ENCODE measurements around the gene PHF12.

Gene PHF12

DNA sequence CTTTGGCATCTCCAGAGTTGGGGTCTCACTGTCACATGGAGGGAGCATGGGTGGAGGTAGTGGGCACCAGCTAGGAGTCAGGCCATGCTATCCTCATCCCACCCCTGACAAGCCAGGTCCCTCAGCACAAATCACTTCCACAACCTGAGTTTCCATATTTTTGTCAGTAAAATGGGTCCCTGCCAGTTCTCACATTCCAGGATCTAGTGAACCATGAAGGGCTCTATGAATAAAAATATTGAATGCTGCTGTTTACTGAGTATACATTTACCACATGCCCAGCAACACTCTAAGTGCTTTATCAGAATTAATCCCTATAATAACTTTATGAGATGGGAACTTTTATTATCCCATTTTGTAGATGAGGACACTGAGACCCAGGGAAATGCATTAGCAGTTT is 37.7 kb upstream of the PHF12 start:
- Histone ChIP-seq H3K4me1 (ENCODE audit: control insufficient read depth in 2 of 2, insufficient read depth in 2 of 2, low read length in 2 of 2) (no peaks in the 10 kb centered on the region), H3K9ac (ENCODE audit: low read depth in 1 of 2, low read length in 2 of 2) (no peak overlapping the region)

GRCh38 chr17:28988475-28988874 is 37.2 kb upstream of the PHF12 start:
- Histone ChIP-seq H3K27me3 (ENCODE audit: control insufficient read depth in 2 of 2, insufficient read depth in 2 of 2, low read length in 2 of 2) (peaks cover 3 to 4% of the 10 kb centered on the region in 2 donors), H3K36me3 (ENCODE audit: control insufficient read depth in 2 of 2, insufficient read depth in 2 of 2, low read length in 2 of 2) (no peaks in the 10 kb centered on the region), H3K9me3 (ENCODE audit: control insufficient read depth in 2 of 2, low read length in 2 of 2) (no peaks in the 10 kb centered on the region), H3K9ac (ENCODE audit: low read depth in 1 of 2, low read length in 2 of 2) (no peak overlapping the region), H3K4me1 (ENCODE audit: control insufficient read depth in 2 of 2, insufficient read depth in 2 of 2, low read length in 2 of 2) (no peaks in the 10 kb centered on the region), H3K4me3 (ENCODE audit: low read length in 2 of 2) (no peak overlapping the region), H3K27ac (ENCODE audit: low read depth in 2 of 2, low read length in 2 of 2) (no peak overlapping the region)

More for the DNA sequence above, 37.7 kb upstream of the PHF12 start:
- no peak overlapping the region for H3K4me3 ChIP-seq (ENCODE audit: low read length in 2 of 2)
- no peaks in the 10 kb centered on the region for H3K9me3 ChIP-seq (ENCODE audit: control insufficient read depth in 2 of 2, low read length in 2 of 2)
- H3K27me3 ChIP-seq (ENCODE audit: control insufficient read depth in 2 of 2, insufficient read depth in 2 of 2, low read length in 2 of 2), result peaks cover 3 to 4% of the 10 kb centered on the region in 2 donors
- no peak overlapping the region for H3K27ac ChIP-seq (ENCODE audit: low read depth in 2 of 2, low read length in 2 of 2)
- no peaks in the 10 kb centered on the region for H3K36me3 ChIP-seq (ENCODE audit: control insufficient read depth in 2 of 2, insufficient read depth in 2 of 2, low read length in 2 of 2)

DNA sequence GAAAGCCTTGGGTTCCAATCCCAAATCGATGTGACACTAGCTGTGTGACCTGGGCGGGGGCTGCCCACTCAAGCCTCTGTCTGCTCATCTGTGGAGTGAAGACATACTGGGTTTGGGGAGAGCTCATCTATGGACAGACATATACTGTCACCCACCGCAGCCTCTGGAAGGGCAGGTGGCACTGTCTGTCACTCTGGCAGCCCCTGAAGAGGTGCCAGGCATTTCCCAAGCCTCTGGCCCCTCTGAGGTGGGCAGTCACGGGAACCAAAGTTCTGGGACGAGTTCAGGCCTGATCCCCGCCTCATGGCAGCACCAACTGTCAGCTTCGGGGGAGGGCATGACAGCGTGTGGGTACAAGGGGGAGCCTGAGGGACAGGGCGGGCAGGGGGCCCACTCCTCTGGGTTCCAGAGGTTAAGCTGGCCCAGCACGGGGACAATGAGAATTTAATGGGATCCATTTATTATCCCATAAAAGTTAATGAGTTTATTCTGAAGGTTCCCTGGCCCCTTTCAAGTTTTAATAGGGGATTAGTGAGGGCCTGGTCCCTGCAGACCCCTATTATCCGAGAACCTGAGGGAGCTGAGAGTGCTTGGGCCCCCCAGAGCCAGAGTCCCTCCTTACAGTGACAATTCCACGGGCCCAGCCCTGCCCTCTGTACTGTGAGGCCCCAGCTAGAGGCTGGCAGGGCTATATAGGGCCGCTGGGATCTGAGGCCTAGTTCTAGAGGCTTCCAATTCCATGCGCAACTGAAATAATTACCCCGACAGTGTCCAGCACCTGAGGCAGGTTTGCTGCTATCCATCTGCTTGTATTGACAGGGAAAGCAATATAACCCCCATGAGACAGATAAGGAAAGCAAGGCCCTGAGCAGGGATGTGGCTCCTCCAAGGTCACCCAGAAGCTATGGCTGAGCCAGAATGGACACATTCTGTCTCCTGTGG is 35.7 kb upstream of the PHF12 start:
- Histone ChIP-seq H3K27ac (ENCODE audit: low read depth in 2 of 2, low read length in 2 of 2) (no peak overlapping the region), H3K4me3 (ENCODE audit: low read length in 2 of 2) (no peak overlapping the region), H3K9ac (ENCODE audit: low read depth in 1 of 2, low read length in 2 of 2) (no peak overlapping the region), H3K9me3 (ENCODE audit: control insufficient read depth in 2 of 2, low read length in 2 of 2) (no peaks in the 10 kb centered on the region), H3K36me3 (ENCODE audit: control insufficient read depth in 2 of 2, insufficient read depth in 2 of 2, low read length in 2 of 2) (no peaks in the 10 kb centered on the region), H3K27me3 (ENCODE audit: control insufficient read depth in 2 of 2, insufficient read depth in 2 of 2, low read length in 2 of 2) (peaks cover 3 to 4% of the 10 kb centered on the region in 2 donors), H3K4me1 (ENCODE audit: control insufficient read depth in 2 of 2, insufficient read depth in 2 of 2, low read length in 2 of 2) (peaks cover 3 to 4% of the 10 kb centered on the region in 2 donors)

- H3K9ac ChIP-seq (ENCODE audit: low read depth in 1 of 2, low read length in 2 of 2), result no peak overlapping the region
- no peaks in the 10 kb centered on the region for H3K36me3 ChIP-seq (ENCODE audit: control insufficient read depth in 2 of 2, insufficient read depth in 2 of 2, low read length in 2 of 2)
- peaks cover 3 to 7% of the 10 kb centered on the region in 2 donors for H3K4me1 ChIP-seq (ENCODE audit: control insufficient read depth in 2 of 2, insufficient read depth in 2 of 2, low read length in 2 of 2)
- no peak overlapping the region for H3K4me3 ChIP-seq (ENCODE audit: low read length in 2 of 2)
- no peak overlapping the region for H3K27ac ChIP-seq (ENCODE audit: low read depth in 2 of 2, low read length in 2 of 2)
- peaks cover 3 to 4% of the 10 kb centered on the region in 2 donors for H3K27me3 ChIP-seq (ENCODE audit: control insufficient read depth in 2 of 2, insufficient read depth in 2 of 2, low read length in 2 of 2)
- H3K9me3 ChIP-seq (ENCODE audit: control insufficient read depth in 2 of 2, low read length in 2 of 2), result no peaks in the 10 kb centered on the region
These were observed 34.8 kb upstream of the PHF12 start for GRCh38 chr17:28985950-28986713.

DNA sequence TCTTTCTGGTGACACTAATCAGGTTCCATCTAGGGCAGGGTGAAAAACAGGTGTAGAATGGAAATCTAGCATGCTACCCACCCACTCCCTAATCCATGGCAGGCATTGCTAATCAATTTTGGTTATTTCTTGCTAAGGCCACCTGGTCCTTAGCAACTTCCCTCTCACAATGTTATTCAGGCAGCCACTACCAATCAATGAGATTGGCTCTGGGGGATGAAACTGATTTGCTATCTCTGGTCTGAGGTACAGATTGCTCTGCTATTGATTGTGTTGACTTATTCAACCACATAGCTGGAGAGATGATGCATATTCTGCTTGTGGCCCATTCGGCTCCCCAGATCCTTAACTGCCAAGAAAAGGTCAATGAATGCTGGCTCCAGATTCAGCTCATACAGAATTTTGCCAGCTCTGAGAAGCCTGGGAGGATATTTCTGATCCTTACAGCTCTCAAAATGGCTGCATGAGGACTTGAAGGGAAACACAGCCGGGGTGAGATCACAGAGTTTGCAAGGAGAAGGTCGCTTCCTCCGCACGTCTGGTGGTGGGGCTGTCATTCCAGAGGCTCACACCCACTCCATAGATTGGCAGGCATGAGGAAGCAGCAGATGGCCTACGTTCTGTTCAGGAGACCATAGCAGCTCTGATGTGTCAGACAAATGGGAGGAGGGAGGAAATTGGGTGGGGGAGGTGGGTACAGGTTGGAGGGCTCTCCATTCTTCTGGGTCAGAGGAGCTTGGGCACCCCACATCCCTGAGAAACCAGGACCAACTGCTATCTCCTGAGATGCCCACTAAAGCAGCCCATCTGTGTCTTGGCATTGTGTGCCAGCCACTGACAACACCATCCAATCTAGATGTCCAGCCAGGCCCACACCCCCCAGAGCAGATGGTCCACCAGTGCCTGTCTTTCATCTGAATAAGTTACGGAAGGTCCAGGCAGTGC is 32.2 kb upstream of the PHF12 start:
- H3K36me3 ChIP-seq (ENCODE audit: control insufficient read depth in 2 of 2, insufficient read depth in 2 of 2, low read length in 2 of 2), result no peaks in the 10 kb centered on the region
- no peak overlapping the region for H3K4me3 ChIP-seq (ENCODE audit: low read length in 2 of 2)
- no peaks in the 10 kb centered on the region for H3K9me3 ChIP-seq (ENCODE audit: control insufficient read depth in 2 of 2, low read length in 2 of 2)
- peak overlapping the region in 1 of 2 donors; percentile 62 for H3K27ac ChIP-seq (ENCODE audit: low read depth in 2 of 2, low read length in 2 of 2)
- no peak overlapping the region for H3K9ac ChIP-seq (ENCODE audit: low read depth in 1 of 2, low read length in 2 of 2)
- peaks cover 3 to 7% of the 10 kb centered on the region in 2 donors for H3K4me1 ChIP-seq (ENCODE audit: control insufficient read depth in 2 of 2, insufficient read depth in 2 of 2, low read length in 2 of 2)
- peaks cover 3 to 4% of the 10 kb centered on the region in 2 donors for H3K27me3 ChIP-seq (ENCODE audit: control insufficient read depth in 2 of 2, insufficient read depth in 2 of 2, low read length in 2 of 2)

DNA sequence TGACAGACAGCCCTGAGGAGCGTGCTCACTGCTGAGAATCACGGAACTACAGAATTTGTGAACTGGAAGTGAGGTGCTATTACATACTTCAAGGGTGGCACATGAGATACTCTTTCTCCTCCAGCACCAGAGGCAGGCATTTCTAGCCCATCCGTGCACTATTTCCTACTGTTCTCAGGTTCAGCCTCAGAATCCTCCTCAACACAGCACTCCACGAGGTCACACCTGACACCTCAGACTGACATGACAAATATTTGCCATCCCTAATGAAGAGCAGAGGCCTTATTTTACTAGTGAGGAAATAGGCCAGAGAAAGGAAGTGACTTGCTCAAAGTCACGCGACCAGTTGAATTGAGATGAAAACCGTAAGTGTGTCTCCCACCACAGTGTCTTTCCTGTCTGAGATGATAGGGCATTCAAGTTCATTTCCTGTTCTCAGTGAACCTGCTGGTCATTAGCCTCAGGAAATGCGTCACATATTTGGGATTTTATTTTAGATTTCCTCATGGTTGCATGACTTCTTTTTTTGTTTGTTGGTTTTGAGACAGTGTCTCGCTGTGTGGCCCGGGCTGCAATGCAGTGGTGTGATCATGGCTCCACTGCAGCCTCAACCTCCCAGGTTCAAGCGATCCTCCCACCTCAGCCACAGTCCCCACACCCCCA is 30.9 kb upstream of the PHF12 start:
- Histone ChIP-seq H3K4me1 (ENCODE audit: control insufficient read depth in 2 of 2, insufficient read depth in 2 of 2, low read length in 2 of 2) (peaks cover 3 to 7% of the 10 kb centered on the region in 2 donors), H3K27me3 (ENCODE audit: control insufficient read depth in 2 of 2, insufficient read depth in 2 of 2, low read length in 2 of 2) (peaks cover 4 to 7% of the 10 kb centered on the region in 2 donors), H3K4me3 (ENCODE audit: low read length in 2 of 2) (no peak overlapping the region), H3K36me3 (ENCODE audit: control insufficient read depth in 2 of 2, insufficient read depth in 2 of 2, low read length in 2 of 2) (no peaks in the 10 kb centered on the region), H3K9ac (ENCODE audit: low read depth in 1 of 2, low read length in 2 of 2) (no peak overlapping the region), H3K9me3 (ENCODE audit: control insufficient read depth in 2 of 2, low read length in 2 of 2) (no peaks in the 10 kb centered on the region), H3K27ac (ENCODE audit: low read depth in 2 of 2, low read length in 2 of 2) (peak overlapping the region; percentile 62 to 72)

DNA sequence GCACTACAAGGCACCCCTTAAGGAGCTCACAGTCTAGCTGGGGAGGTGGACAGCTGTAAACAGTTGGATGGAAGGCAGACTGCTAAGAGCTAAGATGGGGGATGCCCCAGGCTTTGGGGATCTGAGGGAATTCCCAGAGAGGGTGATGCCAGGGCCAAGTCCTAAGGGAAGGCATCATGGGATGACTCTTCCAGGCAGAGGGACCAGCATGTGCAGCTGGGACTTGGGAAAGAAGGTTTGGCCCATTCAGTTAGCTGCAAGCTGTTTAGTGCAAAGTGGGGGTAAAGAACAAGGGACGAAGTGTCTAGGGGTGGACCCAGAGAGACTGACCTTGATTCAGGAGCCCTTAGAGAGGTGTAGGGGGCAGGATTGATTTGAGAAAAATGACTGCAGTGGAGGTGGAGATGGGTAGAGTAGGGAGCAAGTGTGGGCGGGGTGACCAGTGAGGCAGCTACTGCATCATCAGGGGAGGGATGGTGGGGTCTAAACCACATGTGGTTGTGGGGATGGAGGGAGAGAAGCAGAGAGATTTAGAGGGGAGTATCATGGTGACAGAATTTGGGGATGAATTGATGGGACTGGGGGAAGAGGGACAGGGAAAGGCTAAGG is 27.1 kb upstream of the PHF12 start:
- Histone ChIP-seq H3K27me3 (ENCODE audit: control insufficient read depth in 2 of 2, insufficient read depth in 2 of 2, low read length in 2 of 2) (peaks cover 0 to 3% of the 10 kb centered on the region in 2 donors), H3K27ac (ENCODE audit: low read depth in 2 of 2, low read length in 2 of 2) (no peak overlapping the region), H3K9ac (ENCODE audit: low read depth in 1 of 2, low read length in 2 of 2) (no peak overlapping the region), H3K36me3 (ENCODE audit: control insufficient read depth in 2 of 2, insufficient read depth in 2 of 2, low read length in 2 of 2) (no peaks in the 10 kb centered on the region), H3K9me3 (ENCODE audit: control insufficient read depth in 2 of 2, low read length in 2 of 2) (no peaks in the 10 kb centered on the region), H3K4me1 (ENCODE audit: control insufficient read depth in 2 of 2, insufficient read depth in 2 of 2, low read length in 2 of 2) (peaks cover 3 to 7% of the 10 kb centered on the region in 2 donors), H3K4me3 (ENCODE audit: low read length in 2 of 2) (no peak overlapping the region)

DNA sequence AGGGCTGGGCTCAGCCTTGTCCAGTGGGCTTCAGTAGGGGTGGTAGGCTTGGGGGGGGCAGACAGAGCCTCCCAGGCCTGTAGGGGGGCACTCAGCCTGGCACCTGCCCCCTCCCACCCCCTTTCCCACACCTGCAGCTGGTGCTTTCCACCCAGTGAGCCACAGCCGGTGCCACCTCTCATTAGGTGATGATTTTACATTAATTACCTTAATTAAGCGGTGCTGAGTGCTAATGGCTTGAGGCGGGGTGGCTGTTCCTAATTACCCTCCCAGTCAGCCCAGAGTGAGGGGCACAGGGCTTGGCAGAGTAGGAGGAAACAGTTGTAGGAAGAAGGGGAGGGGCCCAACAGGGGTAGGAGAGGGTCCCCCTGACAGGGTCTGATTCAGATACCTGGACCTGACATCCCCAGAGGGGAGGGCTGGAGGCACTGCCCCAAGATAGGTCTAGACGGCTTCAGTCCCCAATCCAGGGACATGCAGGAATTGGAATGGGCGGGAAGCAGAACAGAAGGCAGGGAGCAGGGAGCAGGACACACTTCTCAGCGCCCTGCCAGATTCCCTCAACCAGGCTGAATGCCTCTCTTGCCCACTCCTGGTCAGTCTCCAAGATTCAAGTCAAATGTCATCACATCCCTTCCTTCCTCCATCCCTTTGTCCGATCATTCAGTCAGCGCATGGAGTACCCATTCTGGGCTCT is 26.5 kb upstream of the PHF12 start:
- Histone ChIP-seq H3K36me3 (ENCODE audit: control insufficient read depth in 2 of 2, insufficient read depth in 2 of 2, low read length in 2 of 2) (no peaks in the 10 kb centered on the region), H3K4me3 (ENCODE audit: low read length in 2 of 2) (no peak overlapping the region), H3K27ac (ENCODE audit: low read depth in 2 of 2, low read length in 2 of 2) (no peak overlapping the region), H3K4me1 (ENCODE audit: control insufficient read depth in 2 of 2, insufficient read depth in 2 of 2, low read length in 2 of 2) (peaks cover 2 to 7% of the 10 kb centered on the region in 2 donors), H3K9me3 (ENCODE audit: control insufficient read depth in 2 of 2, low read length in 2 of 2) (no peaks in the 10 kb centered on the region), H3K9ac (ENCODE audit: low read depth in 1 of 2, low read length in 2 of 2) (no peak overlapping the region), H3K27me3 (ENCODE audit: control insufficient read depth in 2 of 2, insufficient read depth in 2 of 2, low read length in 2 of 2) (peaks cover 0 to 3% of the 10 kb centered on the region in 2 donors)
